Activated T-cell treated with anti-CD3 and anti-CD28 coated beads, Interleukin-2, amount 50 U/mL, for 48 hours (primary cell): ENCODE results near the gene TMEM107.
A peak's percentile ranks its signal among the peaks of the same experiment; 100 is the strongest.

ENCODE experiments used
- DNase-seq, 2 experiments: peaks; one replicate each; pipeline ENCODE4 v3.0.0-alpha.2; 2020

Gene TMEM107

GRCh38 chr17:8161289-8162232 is 14.6 kb downstream of the TMEM107 start:
- DNase-seq = peak; percentile 41 to 42

GRCh38 chr17:8160741-8161221 is 15.4 kb downstream of the TMEM107 start:
- no peak for DNase-seq

GRCh38 chr17:8160224-8160577 is 16.0 kb downstream of the TMEM107 start:
- no peak for DNase-seq

- DNase-seq = no peak
These were observed 16.5 kb downstream of the TMEM107 start for GRCh38 chr17:8159459-8160223.

- DNase-seq = no peak
These were observed 17.2 kb downstream of the TMEM107 start for GRCh38 chr17:8159032-8159400.

- peak; percentile 93 to 94 for DNase-seq
These were observed 17.7 kb downstream of the TMEM107 start for GRCh38 chr17:8158267-8159031.

GRCh38 chr17:8156246-8156992 is 19.8 kb downstream of the TMEM107 start:
- DNase-seq = peak; percentile 100

- no peak for DNase-seq
These were observed 20.3 kb downstream of the TMEM107 start for GRCh38 chr17:8155996-8156245.

- no peak for DNase-seq
These were observed 20.8 kb downstream of the TMEM107 start for GRCh38 chr17:8155231-8155995.

- DNase-seq = no peak
These were observed 21.5 kb downstream of the TMEM107 start for GRCh38 chr17:8154608-8155155.

- DNase-seq = peak; percentile 91 to 93
These were observed 22.1 kb downstream of the TMEM107 start for GRCh38 chr17:8153957-8154607.

- DNase-seq = peak; percentile 71 to 74
These were observed 22.6 kb downstream of the TMEM107 start for GRCh38 chr17:8153525-8153956.

- DNase-seq = peak in 1 of 2 experiments; percentile 26
These were observed 23.1 kb downstream of the TMEM107 start for GRCh38 chr17:8153031-8153451.

- DNase-seq = peak; percentile 91 to 94
These were observed 23.9 kb downstream of the TMEM107 start, which contains the start of gene PER1 for GRCh38 chr17:8152112-8152775. TSS of gene PER1 (minus strand) at chr17:8152404. CDS start at chr17:8150706, 1,698 bp downstream.

GRCh38 chr17:8151641-8152111 is 24.5 kb downstream of the TMEM107 start:
- DNase-seq = peak; percentile 66 to 67

- peak; percentile 85 to 89 for DNase-seq
These were observed 25.0 kb downstream of the TMEM107 start for GRCh38 chr17:8151120-8151640.

- DNase-seq = no peak
These were observed 25.7 kb downstream of the TMEM107 start for GRCh38 chr17:8150194-8151119.

GRCh38 chr17:8149419-8150193 is 26.6 kb downstream of the TMEM107 start:
- DNase-seq = no peak
